HG02623 (cell line): Measurements from ENCODE around the gene TFF3.

Experiments
- ATAC-seq: cut with Tn5 transposase; IDR thresholded peaks from one replicate; pipeline ENCODE4 v1.9.1; 2021; ENCODE audit warnings: moderate library complexity; ENCODE audit not compliant: unreplicated experiment

Gene TFF3

DNA sequence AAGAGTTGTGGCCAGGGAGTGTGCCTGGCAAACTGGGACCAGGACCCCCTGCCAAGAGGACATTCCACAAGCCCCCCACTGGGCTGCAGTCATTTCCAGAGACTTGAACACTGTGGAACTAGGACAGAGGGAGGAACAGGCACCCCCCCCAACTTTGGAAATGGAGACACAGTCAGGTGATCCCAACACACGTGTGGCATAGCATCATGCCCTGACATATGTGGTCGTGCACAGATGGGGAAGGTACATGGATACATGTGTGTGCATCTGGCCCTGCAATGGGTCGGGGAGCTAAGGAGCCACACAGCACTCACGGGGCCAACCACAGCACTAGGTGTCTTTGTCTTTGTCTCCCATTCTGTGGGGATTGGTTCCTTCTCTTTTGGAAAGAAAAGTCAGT is 6.6 kb upstream of the TFF3 start:
- ATAC-seq = no peak

DNA sequence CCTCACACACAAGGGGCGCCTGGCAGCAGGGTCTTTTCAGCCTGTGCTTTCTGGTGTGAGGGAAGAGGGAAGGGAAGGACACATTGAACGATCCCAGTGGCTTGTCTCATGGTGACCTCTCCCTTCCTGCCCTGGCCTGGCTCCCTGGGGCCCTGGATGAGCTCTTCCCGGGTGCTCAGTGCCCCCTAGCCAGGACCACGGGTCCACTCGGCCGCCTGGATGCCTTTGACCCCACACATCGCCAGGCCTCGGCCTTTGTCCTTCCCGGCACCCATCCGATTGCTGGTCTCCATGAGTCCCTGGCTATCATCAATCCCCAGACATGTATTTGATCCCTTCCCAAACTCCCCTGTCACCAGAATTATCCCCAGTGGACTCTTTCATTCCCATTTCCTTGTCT is 6.0 kb upstream of the TFF3 start:
- ATAC-seq = no peak

DNA sequence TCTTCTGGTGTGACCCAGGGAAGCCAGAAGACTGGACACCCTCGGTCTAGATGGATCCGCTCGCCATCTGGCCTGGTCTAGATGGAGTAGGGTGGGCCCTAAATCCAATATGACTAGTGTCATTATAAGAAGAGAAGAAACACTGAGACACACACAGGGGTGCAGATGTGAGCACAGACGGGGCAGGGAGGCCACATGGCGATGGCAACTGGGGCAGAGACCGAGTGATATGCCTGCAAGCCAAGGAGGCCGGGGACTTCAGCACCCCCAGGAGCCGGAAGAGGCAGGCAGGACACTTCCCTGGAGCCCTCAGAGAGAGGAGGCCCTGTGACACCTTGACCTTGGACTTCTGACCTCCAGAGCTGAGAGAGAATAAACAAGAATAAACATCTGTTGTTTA is 5.6 kb upstream of the TFF3 start:
- ATAC-seq = no peak

DNA sequence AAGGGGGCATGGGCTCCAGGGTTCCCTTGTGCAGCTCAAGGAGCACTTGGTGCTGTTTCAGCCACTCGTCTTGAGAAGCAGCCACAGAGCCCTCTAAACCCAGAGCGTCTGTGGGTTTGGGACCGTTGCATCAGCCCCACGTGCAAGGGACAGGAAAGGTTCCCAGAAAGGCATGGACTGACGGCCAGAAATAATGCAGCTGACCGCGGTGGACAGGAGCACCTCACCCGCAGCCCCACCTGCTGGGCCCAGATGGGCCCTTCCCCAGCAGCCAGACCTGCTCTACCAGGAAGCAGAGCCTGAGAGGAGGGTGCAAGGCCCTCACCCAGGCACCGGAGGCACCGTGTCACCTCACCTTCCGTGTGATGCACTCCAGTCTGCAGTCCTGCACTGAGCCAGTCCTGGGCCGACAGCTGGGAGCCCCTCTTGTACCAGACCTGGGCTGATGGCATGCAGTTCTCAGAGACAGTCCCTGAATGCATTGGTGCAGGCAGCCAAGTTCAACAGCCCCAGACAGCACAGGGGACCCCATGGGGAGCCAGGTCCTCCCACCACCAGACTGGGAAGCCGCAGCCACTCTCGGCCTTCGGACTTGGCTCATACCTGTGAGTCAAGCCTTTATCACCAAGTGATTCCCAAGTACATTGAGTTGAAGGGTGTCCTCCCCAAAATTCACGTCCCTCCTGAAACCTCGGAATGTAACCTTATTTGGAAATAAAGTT is 4.8 kb upstream of the TFF3 start:
- ATAC-seq = no peak

DNA sequence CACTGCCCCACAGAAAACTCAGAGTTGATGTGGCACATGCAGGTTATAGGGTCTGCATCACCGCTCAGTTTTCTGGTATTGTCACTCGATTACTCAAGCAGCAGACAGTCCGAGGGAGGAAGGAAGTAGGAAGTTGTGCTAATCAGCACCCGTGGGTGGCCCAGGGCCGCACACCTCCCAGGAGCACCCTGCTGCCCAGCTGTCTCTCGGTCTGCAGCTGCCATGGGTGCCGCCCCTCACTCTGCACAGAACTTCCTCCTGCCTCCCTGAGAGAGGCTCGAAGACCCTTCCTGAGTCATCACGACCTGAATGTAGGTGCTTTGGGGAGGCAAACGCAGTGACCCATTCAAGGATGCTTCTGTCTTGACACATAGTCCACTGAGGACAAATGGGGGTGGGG is 4.2 kb upstream of the TFF3 start:
- ATAC-seq = no peak

DNA sequence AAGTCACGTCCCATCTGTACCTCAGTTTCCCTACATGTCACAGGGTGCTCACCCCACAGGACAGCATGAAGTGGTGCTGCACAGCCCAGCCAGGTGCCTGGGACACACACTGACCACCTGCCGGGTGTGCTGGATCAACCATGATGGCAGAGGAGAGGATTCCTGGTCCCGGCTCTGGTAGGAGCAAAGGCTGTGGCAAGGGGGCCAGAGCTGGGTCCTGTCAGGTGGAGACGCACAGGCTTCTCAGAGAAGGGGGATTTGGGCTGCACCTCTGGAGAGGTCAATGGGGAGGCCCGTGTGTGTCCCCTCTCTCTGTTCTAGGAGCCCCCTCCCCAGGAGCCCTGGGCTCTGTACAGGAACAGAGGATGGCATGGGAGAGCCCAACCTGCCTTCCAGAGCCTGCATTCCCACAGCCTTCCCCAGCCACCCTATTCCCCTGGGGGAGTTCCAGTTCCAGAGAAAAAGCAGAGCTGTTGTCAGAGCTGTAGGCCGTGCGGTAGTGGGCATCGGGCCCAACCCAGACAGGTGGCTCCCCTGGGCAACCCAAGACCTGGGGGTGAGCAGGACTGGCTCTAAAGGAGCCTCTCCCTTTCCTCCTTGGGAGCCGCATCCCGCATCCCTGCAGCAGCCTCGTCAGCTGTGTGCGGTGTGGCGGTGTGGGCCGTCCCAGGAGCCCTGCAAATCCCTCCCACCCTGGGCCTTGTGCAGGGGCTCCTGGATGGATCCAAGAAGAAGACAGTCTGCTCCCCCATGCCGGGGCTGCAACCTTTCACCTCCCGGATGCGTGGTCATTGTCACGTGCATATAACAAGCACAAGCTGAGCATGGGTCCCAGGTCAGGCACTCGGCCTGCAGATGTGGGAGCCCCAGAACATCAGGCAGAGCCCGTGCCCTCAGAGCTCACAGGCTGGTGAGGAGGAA is 2.9 kb upstream of the TFF3 start:
- no peak for ATAC-seq

DNA sequence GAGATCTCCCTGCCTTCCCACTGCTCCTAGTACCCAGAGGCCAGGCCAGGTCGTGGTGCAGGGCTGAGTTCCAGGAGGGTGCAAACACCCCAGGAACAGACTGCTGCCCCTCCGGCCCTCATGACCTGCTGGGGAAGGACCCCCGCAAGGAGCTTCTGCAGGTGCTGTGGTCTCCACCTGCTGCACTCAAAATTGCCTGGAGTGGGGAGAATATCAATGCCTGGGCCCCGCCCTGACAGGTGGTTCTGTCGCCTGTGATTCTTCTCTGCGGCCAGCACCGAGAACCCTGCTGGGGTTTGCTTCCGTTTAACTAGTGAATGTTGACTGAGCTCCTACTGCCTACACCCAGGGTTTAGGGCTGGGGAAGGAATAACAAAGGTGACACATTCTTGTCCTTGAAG is 2.1 kb upstream of the TFF3 start:
- ATAC-seq = no peak

DNA sequence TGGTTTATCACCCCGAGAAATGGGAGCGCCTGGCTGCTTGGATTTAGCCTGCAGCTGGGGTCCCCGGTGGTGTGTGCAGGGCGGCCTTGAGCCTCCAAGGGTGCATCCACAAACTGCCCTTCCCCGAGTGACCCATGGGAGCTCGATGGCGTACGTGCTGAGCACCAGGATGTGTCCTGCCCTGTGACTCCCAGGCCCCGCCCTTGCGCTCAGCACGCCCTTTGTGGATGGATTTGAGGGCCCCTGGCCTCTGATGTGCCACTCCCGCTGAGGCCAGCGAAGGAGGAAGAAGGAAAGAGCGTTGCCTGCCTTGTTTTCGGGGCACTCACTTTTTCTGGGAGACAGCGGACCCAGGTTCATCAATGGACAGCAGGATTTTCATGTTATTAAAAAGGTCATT is 1.7 kb upstream of the TFF3 start:
- no peak for ATAC-seq

DNA sequence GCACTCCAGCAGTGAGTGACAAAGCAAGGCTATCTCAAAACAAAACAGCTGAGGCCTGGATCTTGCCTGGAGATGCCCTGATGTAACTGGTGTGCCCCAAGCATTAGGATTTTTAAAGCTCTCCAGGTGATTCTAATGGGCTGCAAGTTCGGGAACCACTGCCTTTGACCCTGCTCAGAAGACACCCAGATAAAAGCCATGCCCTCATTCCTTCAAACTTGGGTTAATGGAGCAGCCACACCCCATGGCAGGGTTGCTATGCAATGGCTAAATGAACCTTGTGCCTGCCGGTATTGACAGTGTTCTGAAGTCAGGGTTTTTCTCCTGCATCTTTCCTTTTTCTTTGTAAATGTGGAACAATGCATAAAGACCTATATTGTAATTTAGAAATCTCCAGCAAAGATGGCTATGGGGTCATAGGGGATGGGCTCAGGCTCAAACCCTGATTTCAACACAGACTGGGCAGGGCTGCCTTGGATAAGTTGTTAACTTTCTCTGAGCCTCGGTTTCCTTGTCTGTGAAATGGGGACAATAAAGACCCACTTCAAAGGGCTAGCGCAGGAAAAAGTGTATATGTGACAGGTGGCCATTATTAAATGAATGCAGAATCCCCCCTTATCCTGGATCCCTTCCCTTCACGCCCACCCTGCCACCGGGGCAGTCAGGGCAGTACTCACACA is 453 bp downstream of the TFF3 start:
- no peak for ATAC-seq

DNA sequence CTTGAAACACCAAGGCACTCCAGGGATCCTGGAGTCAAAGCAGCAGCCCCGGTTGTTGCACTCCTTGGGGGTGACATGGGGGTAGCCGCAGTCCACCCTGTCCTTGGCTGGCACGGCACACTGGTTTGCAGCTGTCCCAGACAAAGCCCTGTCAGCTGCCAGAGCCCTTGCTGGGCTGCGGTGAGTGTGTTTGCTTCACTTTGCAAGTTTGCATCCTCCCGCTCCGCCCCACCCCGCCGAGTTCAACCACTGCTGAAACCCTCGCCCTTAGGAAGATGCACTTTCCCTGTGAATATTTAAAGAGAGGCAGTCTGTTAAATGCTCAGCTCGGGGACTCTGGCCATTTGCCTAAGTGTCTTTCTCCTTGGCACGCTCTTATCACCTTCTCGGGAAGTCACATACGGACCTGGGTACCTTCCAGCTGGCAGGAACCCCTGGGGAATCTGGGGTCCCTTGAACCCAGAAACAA is 1.7 kb downstream of the TFF3 start:
- no peak for ATAC-seq

DNA sequence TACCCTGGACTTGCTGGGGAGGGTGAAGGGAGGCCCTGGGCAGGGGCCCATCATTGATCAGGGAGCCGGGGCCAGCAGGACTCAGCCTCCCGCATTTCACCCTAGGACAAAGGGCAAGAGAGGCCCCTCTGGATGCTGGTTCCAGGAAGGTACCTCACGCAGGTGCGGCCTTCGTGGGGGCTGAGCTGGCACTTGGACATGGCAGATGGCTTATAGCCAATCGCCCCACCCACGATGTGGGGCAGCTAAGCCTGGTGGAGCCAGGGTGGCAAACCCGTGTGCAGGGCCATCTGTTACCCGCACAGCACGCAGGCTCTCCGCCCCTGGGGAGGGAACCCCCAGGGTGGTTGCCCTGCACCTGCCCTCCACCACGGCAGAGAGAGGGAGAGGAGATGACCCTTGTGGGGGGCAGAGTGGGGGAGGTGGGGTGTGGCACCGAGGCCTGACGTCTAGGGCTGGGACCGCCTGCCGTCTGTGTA is 2.5 kb downstream of the TFF3 start:
- ATAC-seq = no peak

DNA sequence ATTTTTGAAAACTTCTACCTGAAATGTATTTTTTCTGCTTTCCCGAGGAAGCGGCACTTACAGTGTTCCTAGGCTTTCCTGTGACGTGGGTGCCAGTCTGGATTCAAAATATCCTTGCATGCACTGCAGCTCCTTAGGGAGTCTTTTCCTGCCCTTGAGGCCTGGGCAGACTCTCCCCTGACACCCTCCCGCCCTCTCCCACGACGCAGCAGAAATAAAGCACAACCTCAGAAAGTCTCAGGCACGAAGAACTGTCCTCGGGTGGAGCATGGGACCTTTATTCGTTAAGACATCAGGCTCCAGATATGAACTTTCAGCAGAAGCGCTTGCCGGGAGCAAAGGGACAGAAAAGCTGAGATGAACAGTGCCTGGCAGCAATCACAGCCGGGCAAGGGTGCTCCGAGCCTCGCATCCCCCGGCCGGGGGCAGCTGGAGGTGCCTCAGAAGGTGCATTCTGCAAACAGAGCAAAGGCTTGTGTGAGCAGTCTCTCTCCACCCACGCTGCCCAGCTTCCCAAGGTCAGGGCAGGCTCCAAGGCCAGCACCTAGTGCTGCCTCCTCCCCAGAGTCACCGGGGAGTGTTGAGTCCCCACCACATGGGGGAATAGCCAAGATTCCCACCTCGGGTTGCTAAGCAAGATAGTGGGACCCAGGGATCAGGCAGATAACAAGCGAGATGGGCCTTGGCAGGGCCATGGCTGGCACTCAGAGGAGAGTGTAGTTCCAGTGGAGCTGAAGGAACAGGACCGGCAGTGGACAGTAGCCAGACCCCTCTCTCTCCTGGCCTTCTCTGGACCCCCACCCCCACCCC is 3.2 kb downstream of the TFF3 start:
- no peak for ATAC-seq

DNA sequence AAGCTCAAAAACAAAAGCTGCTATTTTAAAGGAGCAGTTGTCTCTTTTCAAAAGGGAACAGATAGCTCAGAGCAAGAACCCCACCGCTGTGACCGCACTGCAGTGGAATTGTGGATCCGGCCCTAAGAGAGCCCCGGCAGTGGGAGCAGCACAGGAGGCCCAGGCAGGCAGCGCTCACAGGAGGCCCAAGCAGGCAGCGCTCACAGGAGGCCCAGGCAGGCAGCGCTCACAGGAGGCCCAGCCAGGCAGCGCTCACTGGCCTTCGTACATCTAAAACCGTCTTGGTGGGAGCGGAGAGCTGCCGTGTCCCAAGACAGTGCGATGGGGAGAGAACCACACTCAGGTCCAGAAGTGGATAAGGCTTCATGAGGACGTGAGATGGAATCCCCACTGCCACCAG is 4.0 kb downstream of the TFF3 start:
- ATAC-seq = no peak

DNA sequence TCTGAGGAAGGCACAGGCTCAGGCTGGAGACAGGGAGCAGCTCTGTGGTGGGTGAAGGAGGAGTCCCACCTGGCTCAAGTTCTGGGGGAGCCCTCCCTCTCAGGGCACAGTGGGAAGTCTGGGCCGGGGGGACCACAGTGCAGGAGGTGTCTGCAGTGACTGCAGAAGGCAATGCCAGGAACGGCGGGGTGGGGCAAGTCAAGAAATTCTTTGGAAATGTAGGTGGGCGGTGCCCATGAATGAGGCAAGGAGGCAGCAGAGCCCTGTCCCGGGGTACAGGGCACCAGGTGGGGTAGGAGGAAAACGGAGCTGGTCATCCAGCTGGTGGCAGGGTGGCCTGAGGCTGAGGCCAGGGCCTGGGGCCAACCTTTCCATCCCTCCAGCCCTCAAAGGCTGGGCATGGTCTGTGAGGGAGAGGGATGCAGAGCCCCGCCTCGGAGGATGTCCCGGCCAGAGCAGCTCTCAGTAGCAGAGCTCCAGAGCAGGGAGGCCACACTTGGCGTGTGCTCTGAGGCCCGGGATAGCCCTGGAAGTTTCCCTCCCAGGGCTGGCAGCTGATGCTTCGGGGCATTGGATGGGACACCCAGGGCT is 4.7 kb downstream of the TFF3 start:
- ATAC-seq = no peak

DNA sequence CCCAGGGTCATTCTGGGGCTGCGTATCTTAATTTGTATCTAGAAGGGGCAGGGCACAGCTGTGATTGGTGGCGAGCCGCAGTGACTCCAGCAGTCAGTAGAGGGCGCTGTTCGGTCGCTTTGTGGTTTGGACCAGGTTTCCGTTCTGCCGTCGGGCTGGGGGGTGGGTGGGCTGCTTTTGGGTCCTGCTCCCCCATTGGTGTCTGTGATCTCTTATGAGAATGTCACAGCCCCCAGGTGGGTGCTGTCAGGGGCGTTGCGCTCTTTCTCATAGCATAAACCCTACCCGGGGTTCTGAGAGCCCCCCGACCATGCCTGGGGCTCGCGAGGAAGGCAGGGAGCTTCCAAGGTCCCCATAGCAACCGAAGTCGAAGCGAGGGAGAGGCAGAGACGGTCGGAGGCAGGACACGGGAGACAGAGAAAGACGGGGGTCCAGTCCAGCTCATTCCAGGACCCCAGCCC is 5.4 kb downstream of the TFF3 start:
- no peak for ATAC-seq

DNA sequence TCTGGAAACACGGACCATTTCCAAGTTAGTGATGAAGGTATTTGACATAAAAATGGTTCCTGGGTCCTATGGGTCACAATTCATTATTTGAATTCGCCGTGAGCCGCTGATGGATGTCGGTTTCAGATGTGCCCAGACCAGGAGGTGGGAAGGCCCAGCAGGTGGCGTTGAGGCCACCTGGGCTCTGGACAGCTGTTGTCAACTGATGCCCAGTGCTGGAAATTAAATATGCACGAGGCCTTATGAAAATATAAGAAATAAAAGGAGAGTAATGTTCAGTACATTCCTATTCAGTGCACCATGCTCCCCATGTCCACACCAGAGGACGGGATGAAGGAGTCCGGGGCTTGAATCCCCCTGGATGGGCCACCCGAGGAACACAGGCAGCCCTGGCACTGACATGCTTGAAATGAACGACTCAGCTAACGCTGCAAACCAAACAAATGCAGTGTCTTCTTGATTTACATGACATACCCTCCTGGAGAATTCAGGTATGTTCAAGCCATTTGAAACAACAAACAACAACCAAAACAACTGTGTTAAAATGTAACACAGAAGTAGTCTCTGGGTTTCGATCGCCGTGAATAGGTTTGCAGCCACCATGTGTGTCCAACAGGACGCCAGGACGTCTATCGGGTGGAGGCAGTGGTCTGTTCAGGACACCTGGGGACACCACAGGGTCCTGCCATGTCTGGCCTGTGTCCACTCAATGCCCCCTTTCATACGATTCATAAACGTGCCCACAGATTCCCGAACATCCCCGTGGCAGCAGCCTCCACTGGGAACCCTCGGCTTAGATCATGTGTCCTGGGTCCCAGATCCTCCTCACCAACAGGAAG is 6.1 kb downstream of the TFF3 start:
- no peak for ATAC-seq

DNA sequence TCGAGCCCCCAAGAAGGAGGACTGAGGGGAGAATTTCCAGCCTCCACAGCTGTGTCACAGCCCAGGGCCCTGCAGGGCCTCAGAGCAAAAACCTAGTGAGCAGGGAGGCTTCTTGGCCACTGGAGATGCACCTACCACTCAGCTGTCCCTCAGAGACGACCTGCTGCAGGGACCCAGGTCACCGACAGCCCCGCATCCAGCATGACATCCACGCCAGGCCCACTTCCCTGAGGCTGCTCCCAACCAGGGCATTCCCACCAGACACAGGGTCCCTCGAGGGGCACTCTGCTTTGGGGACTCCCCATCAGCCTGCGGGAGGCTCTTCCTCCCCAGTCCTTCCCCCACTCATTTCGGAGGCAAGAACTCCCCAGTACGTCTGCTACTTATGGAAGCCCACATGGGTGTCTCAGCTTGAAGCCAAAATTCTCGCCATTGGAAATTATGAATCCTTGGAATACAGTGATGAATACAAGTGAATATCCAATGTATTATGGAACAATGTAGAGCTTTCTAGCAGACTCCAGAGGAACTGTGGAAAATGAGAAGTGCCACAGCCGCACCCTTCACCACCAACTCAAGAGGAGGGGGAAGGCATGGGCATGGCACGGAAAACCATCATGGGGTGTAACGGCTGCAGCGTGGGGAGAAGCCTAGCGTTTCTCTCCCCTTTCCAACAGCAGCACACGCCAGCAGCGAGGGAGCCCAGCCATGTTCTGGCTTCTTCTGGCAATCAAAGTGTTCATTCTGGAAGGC is 6.9 kb downstream of the TFF3 start:
- no peak for ATAC-seq

DNA sequence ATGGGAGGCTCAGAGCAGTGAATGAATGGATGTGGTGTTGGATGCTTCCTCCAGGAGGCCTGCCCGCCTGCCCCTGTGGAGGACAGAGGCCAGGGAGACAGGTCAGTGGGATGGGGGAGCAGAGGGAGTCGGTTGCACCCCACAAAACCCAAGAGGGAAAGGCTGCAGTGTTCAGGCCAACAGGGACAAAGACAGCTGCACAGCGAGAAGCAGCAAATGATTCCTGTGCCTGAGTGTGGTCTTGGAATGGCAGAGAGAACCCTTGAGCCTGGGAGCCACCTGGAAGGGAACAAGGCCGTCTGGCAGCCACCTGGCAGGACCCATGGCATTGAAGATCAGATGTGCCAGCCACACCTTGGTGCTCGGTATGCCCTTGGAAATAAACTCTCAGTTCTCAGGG is 8.1 kb downstream of the TFF3 start:
- ATAC-seq = no peak
